ENCODE results near the gene ST6GALNAC3. TPM values are rescaled to one million over a fixed set of nuclear protein-coding genes. Genes with fewer than 3 reads are reported as not detected.

The ST6GALNAC3 gene
- polyA plus RNA-seq, 2 of the 4 experiments (the other 2 are of a cell fraction): 1.1 to 1.2 TPM

- Histone ChIP-seq H3K27ac (no peak overlapping the region), H3K4me3 (no peak overlapping the region), H3K9me3 (no peaks in the 10 kb centered on the region), H3K4me2 (no peak overlapping the region), H3K4me1 (no peaks in the 10 kb centered on the region)
- ChIA-PET CTCF (no interaction called here), POLR2A (no interaction called here)
- TF ChIP-seq, protein P1, sequence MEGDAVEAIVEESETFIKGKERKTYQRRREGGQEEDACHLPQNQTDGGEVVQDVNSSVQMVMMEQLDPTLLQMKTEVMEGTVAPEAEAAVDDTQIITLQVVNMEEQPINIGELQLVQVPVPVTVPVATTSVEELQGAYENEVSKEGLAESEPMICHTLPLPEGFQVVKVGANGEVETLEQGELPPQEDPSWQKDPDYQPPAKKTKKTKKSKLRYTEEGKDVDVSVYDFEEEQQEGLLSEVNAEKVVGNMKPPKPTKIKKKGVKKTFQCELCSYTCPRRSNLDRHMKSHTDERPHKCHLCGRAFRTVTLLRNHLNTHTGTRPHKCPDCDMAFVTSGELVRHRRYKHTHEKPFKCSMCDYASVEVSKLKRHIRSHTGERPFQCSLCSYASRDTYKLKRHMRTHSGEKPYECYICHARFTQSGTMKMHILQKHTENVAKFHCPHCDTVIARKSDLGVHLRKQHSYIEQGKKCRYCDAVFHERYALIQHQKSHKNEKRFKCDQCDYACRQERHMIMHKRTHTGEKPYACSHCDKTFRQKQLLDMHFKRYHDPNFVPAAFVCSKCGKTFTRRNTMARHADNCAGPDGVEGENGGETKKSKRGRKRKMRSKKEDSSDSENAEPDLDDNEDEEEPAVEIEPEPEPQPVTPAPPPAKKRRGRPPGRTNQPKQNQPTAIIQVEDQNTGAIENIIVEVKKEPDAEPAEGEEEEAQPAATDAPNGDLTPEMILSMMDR (IDR thresholded peaks at IDR 0.05): no peak
- TF ChIP-seq, protein P2, sequence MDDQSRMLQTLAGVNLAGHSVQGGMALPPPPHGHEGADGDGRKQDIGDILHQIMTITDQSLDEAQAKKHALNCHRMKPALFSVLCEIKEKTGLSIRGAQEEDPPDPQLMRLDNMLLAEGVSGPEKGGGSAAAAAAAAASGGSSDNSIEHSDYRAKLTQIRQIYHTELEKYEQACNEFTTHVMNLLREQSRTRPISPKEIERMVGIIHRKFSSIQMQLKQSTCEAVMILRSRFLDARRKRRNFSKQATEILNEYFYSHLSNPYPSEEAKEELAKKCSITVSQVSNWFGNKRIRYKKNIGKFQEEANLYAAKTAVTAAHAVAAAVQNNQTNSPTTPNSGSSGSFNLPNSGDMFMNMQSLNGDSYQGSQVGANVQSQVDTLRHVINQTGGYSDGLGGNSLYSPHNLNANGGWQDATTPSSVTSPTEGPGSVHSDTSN (IDR thresholded peaks at IDR 0.05): no peak
- no peak for TF ChIP-seq ZC3H11A (IDR thresholded peaks at IDR 0.05)
- no peak for TF ChIP-seq REST (IDR thresholded peaks at IDR 0.05)
- TF ChIP-seq NR3C1 (IDR thresholded peaks at IDR 0.05): no peak
- no peak for TF ChIP-seq TP53 (CRISPR knock-in tag; IDR thresholded peaks at IDR 0.05)
- no peak for TF ChIP-seq HMGXB4 (CRISPR knock-in tag; IDR thresholded peaks at IDR 0.05; ENCODE audit: borderline replicate concordance)
- TF ChIP-seq POLR2A (IDR thresholded peaks at IDR 0.05; ENCODE audit: low read length): no peak
- TF ChIP-seq TFCP2L1 (CRISPR knock-in tag; IDR thresholded peaks at IDR 0.05): no peak
- no peak for TF ChIP-seq JUNB (IDR thresholded peaks at IDR 0.05)
- no peak for TF ChIP-seq ELK1 (IDR thresholded peaks at IDR 0.05; ENCODE audit: low read depth, low read length)
- TF ChIP-seq SMC3 (IDR thresholded peaks at IDR 0.05): no peak
- TF ChIP-seq ZFP36 (IDR thresholded peaks at IDR 0.05; ENCODE audit: borderline replicate concordance, partially characterized antibody): no peak
- no peak for TF ChIP-seq RCOR1 (IDR thresholded peaks at IDR 0.05; ENCODE audit: low read depth, low read length)
- FAIRE-seq: no peak
- ATAC-seq: no peak
- DNase-seq (ENCODE audit: low read depth in 1 of 2, low spot score in 1 of 2): no peak
- WGBS (ENCODE audit: missing lambda C conversion rate): 69% methylated on average over 3 of the region's 3 CpGs
Measured at GRCh38 chr1:76086109-76086508, 11.6 kb downstream of the ST6GALNAC3 start.

GRCh38 chr1:76086597-76086996 is 12.1 kb downstream of the ST6GALNAC3 start:
- no peaks in the 10 kb centered on the region for H3K9me3 ChIP-seq
- no peak for FAIRE-seq

More at GRCh38 chr1:76086597-76086996, 12.1 kb downstream of the ST6GALNAC3 start:
- ATAC-seq (no peak), DNase-seq (ENCODE audit: low read depth in 1 of 2, low spot score in 1 of 2) (no peak)
- 35% methylated on average over 2 of the region's 2 CpGs for WGBS (ENCODE audit: missing lambda C conversion rate)
- no peak overlapping the region for H3K4me3 ChIP-seq
- ChIA-PET POLR2A (no interaction called here), CTCF (no interaction called here)
- no peak overlapping the region for H3K4me2 ChIP-seq
- no peak overlapping the region for H3K27ac ChIP-seq
- no peak for TF ChIP-seq EP300 (IDR thresholded peaks at IDR 0.05)
- no peak for TF ChIP-seq MAX (IDR thresholded peaks at IDR 0.05)
- no peak for TF ChIP-seq ZSCAN20 (CRISPR knock-in tag; IDR thresholded peaks at IDR 0.05)
- TF ChIP-seq HMGXB4 (CRISPR knock-in tag; IDR thresholded peaks at IDR 0.05; ENCODE audit: borderline replicate concordance): no peak
- TF ChIP-seq CHD4 (IDR thresholded peaks at IDR 0.05; ENCODE audit: borderline replicate concordance): no peak
- no peaks in the 10 kb centered on the region for H3K4me1 ChIP-seq

Measured in A549 (cell line).